DOHH2 (cell line): Measurements from ENCODE around the gene PREX1.

Experiments used
- EZH2phosphoT487 ChIP-seq: fragments of 200-600 bp; sonication (generic); IDR thresholded peaks from 2 replicates; pipeline ENCODE4 v1.6.1; 2017; ENCODE audit warnings: borderline replicate concordance, mild to moderate bottlenecking, antibody characterized with exemption, low read length, moderate library complexity, mixed read lengths
- TF ChIP-seq, protein P1 (sequence below): fragments of 200-600 bp; sonication (generic); IDR thresholded peaks from one replicate; pipeline ENCODE4 v1.5.1; 2014; ENCODE audit warnings: antibody characterized with exemption, mild to moderate bottlenecking, low read depth, low read length; ENCODE audit not compliant: poor library complexity, severe bottlenecking

GRCh38 chr20:48659858-48660257 lies 167.9 kb downstream of the PREX1 start:
- TF ChIP-seq, protein P1, sequence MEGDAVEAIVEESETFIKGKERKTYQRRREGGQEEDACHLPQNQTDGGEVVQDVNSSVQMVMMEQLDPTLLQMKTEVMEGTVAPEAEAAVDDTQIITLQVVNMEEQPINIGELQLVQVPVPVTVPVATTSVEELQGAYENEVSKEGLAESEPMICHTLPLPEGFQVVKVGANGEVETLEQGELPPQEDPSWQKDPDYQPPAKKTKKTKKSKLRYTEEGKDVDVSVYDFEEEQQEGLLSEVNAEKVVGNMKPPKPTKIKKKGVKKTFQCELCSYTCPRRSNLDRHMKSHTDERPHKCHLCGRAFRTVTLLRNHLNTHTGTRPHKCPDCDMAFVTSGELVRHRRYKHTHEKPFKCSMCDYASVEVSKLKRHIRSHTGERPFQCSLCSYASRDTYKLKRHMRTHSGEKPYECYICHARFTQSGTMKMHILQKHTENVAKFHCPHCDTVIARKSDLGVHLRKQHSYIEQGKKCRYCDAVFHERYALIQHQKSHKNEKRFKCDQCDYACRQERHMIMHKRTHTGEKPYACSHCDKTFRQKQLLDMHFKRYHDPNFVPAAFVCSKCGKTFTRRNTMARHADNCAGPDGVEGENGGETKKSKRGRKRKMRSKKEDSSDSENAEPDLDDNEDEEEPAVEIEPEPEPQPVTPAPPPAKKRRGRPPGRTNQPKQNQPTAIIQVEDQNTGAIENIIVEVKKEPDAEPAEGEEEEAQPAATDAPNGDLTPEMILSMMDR = no peak
- TF ChIP-seq EZH2phosphoT487 = no peak
